RCC 7860 (cell line): ENCODE results near the gene TMOD1.
"Not testable (repeated sequence)": the region's sequence is repeated elsewhere in the genome, so short reads cannot be mapped to it uniquely, and the experiment has no call there.

Experiments used
- DNase-seq: peaks from one replicate; pipeline ENCODE4 v3.0.0-alpha.2; 2015; ENCODE audit warnings: low spot score
- FAIRE-seq: peaks from 2 replicates; lab custom pipeline; 2012; peaks lifted over from hg19 to GRCh38; lab: Jason Lieb, UNC

The TMOD1 gene

DNA sequence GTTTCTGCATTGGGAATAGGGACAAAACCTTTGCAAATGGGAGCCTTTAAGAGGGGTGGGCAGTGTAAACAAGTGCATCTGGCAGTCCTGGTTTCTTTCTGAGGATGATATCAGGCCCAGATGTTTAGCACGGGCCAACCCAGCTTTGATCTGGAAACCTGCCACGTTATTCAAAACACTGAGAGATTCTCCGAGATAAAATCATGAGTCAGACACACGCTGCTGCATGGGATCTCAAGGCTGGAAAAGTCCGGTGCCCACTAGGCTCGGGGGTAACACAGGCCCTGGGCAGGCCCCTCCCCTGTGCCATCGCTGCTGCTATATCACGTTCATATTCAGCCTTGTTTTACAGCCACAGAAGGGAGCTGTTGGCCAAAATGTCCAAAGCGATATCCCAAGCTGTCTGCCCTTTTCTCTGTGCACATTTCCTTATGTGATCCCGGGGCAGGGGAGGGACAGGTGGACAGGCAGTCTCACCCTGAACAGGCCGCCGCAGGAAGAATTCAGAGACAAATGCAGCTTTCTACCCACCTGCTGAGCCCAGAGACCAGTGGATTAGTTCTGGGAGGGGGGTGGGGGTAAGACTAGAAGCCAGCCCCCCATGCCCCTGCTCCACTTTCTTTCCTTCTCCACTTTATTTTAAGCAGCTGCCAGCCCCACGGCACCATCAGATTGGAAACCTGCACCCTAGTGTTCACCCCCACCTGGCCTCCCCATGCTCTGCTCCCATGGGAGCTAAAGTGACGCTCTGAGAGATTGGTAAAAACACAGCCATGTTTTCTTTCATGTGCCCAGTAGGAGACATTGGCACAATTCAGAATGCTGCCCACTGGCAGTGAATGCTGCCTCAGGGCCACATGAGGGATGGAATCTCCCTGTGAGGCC lies 63.1 kb downstream of the TMOD1 start:
- DNase-seq: no peak
- no peak for FAIRE-seq

- DNase-seq (no peak), FAIRE-seq (no peak)
Measured at GRCh38 chr9:97565262-97565661, 63.8 kb downstream of the TMOD1 start.

GRCh38 chr9:97567182-97567893 lies 65.9 kb downstream of the TMOD1 start:
- FAIRE-seq: no peak
- DNase-seq: no peak

DNA sequence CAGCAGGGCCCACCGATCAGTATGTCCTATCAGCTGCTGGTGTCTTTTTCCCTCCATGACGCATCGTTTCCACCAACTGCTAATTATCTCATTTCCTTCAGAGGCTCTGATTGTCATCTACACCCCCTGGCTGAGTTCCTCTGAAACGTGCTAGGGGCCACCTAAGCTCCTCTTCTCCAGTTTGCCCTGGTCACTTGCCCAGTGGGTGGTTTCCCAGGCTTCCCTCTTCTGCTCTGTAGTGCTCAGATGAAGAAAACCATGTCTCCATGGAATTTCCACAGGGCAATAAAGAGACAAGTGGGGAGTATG lies 66.4 kb downstream of the TMOD1 start:
- FAIRE-seq: no peak
- DNase-seq: no peak

GRCh38 chr9:97568461-97569275 lies 67.2 kb downstream of the TMOD1 start:
- FAIRE-seq: no peak
- DNase-seq: no peak

DNA sequence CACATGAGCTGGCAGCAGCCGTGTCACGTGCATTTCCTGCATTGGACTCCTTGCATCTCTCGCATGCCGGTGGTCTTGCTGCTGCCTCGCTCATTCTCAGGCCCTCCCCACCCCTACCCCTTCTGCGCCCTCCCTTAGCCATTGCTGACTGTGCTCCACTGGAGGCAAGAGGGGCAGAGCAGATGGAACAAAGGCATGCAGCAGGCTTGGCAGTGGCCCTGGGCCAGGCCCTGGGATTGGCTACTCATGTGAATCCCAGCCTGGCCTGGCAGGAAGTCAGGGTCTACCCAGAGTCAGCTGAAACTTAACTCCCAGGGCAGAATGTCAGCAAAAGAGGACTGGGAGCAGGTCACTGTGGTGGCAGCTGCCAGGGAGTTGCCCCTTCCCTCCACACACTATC lies 69.4 kb downstream of the TMOD1 start:
- FAIRE-seq (no peak), DNase-seq (no peak)

- DNase-seq (no peak), FAIRE-seq (no peak)
Measured at GRCh38 chr9:97571664-97572063, 70.2 kb downstream of the TMOD1 start.

GRCh38 chr9:97572196-97572891 lies 70.9 kb downstream of the TMOD1 start:
- DNase-seq (no peak), FAIRE-seq (no peak)

DNA sequence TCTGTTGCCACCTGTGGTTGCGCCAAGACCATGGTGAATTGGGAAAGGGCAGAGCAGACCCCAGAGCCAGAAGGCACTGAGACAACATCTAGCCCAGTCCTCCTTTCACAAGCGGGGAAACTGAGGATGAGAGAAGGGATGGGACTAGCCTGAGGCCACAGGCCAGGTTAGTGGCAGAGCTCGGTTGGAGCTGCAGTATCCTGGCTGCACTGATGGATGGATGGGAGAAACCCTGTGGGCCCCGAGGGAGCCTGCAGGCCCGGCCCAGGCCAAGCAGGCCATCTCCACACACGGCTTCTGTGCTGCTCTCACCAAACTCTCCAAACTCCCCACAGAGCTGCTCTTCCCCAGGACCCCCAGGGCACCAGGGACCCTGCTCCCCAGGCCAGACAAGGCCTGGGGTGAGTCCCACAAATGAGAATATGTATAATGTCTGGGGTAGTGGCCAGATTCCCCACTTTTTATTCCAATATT lies 71.5 kb downstream of the TMOD1 start:
- no peak for DNase-seq
- no peak for FAIRE-seq

GRCh38 chr9:97573482-97574073 lies 72.1 kb downstream of the TMOD1 start:
- FAIRE-seq (no peak), DNase-seq (no peak)

GRCh38 chr9:97574101-97574571 lies 72.7 kb downstream of the TMOD1 start:
- not testable (repeated sequence) for DNase-seq, FAIRE-seq

DNA sequence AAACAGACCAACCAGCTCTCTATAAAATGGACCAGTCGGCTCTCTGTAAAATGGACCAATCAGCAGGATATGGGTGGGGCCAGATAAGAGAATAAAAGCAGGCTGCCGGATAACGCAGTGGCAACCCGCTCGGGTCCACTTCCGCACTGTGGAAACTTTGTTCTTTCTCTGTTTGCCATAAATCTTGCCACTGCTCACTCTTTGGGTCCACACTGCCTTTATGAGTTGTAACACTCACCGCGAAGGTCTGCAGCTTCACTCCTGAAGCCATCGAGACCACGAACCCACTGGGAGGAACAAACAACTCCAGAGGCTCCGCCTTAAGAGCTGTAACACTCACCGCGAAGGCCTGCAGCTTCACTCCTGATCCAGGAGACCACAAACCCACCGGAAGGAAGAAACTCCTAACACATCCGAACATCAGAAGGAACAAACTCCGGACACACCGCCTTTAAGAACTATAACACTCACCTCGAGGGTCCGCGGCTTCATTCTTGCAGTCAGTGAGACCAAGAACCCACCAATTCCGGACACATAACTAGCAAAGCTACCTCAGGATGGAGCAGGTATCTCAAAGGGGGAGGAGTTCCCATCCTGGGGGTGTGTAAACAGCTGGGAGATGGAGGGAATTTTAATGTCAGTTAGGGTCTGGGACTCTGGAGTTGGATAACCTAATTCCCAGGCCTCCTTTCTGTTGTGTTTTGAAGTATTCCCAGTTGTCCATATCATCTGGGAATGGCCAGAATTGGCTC lies 73.6 kb downstream of the TMOD1 start:
- not testable (repeated sequence) for DNase-seq, FAIRE-seq

GRCh38 chr9:97575673-97576200 lies 74.3 kb downstream of the TMOD1 start:
- DNase-seq (no peak), FAIRE-seq (no peak)

DNA sequence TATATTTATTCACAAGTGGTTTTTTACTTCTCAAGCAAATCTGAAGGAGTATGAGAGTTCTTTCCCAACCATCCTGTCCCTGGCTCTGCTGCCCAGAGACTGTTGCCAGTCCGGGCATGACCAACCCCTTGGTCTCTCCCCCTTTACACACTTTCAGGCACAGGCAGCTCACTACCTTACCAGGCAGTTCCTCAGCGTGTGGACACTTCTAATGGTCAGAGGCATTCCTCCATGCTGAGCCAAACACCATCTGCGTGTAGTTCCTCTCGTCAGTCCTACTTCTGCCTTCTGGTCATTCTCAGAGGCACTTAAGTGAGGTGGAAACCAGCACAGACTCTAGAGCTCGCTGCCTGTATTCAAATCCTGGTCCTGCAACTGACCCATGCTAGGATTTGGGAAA lies 75.6 kb downstream of the TMOD1 start:
- FAIRE-seq (no peak), DNase-seq (no peak)

DNA sequence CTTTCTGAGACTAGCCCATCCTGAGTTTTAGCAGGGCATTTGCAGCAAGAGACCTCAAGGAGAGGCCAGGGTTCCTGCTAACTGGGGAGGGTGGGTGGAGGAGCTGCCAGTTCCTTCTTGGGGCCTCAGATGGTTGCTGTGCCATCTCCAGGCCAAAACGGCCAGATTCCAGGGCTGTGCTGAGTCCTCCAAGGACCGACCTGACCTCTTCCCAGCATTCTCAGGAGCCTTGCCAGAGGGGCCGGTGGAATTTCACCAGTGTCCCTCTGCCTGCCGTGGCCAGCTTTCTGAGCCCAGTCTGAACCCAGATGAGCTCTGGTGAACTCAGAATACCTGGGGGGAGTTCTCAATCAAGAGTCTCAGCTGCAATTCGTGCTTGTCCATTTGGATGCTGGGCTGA lies 77.4 kb downstream of the TMOD1 start:
- DNase-seq (no peak), FAIRE-seq (no peak)

DNA sequence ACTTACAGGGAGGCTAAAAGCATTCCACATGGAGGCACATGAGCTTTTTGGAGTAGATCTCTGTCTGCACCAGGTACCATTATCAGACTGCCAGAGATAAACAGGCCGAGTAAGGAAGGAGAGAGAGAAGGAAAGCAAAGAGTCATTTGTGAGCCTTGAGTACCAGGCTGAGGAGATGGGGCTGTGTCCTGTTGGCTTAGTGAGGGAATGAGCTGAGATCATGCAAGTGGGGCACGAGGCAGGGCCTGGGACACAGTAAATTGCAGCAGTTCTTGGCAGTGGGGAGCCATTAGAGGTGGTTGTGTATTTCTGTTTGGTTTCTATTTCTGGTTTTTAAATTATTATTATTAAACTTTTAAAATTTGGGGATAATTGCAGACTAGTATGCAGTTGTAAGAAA lies 78.4 kb downstream of the TMOD1 start:
- FAIRE-seq: no peak
- no peak for DNase-seq

- DNase-seq, FAIRE-seq: not testable (repeated sequence)
Measured at GRCh38 chr9:97581590-97581989, 80.1 kb downstream of the TMOD1 start.

GRCh38 chr9:97584778-97585177 lies 83.3 kb downstream of the TMOD1 start:
- not testable (repeated sequence) for FAIRE-seq, DNase-seq

- not testable (repeated sequence) for DNase-seq, FAIRE-seq
Measured at GRCh38 chr9:97586909-97587308, 85.4 kb downstream of the TMOD1 start.
